ENCODE data around the gene METRNL.
A peak's percentile ranks its signal among the peaks of the same experiment; 100 is the strongest.
"Not testable (repeated sequence)": the region's sequence is repeated elsewhere in the genome, so short reads cannot be mapped to it uniquely, and the experiment has no call there.

The METRNL gene
- long read RNA-seq, donor 1, transcript METRNL-201 (4 exons, 1,605 nt): major isoform, 34 of 37 reads
- long read RNA-seq, donor 1, partial matches to known transcripts: 0 of 37 reads
- long read RNA-seq, donor 1, other reads (novel, unspliced or antisense): 0 of 37 reads
- long read RNA-seq, donor 2, transcript METRNL-201 (4 exons, 1,605 nt): major isoform, 19 of 24 reads
- long read RNA-seq, donor 2, partial matches to known transcripts: 0 of 24 reads
- long read RNA-seq, donor 2, other reads (novel, unspliced or antisense): 0 of 24 reads
- long read RNA-seq, donor 3, transcript METRNL-201 (4 exons, 1,605 nt): major isoform, 9 of 18 reads
- long read RNA-seq, donor 3, partial matches to known transcripts: 7 of 18 reads
- long read RNA-seq, donor 3, other reads (novel, unspliced or antisense): 0 of 18 reads
- long read RNA-seq, donor 4, transcript METRNL-201 (4 exons, 1,605 nt): major isoform, 24 of 27 reads
- long read RNA-seq, donor 4, partial matches to known transcripts: 0 of 27 reads
- long read RNA-seq, donor 4, other reads (novel, unspliced or antisense): 0 of 27 reads
- long read RNA-seq, donor 5, transcript METRNL-201 (4 exons, 1,605 nt): major isoform, 21 of 21 reads
- long read RNA-seq, donor 5, partial matches to known transcripts: 0 of 21 reads
- long read RNA-seq, donor 5, other reads (novel, unspliced or antisense): 0 of 21 reads
- long read RNA-seq, donor 6, transcript METRNL-203 (3 exons, 1,900 nt): minor isoform, 7 of 29 reads
- long read RNA-seq, donor 6, transcript METRNL-201 (4 exons, 1,605 nt): major isoform, 22 of 29 reads
- long read RNA-seq, donor 6, partial matches to known transcripts: 0 of 29 reads
- long read RNA-seq, donor 6, other reads (novel, unspliced or antisense): 0 of 29 reads
- long read RNA-seq, donor 7: 0 reads
- long read RNA-seq, donor 8, transcript METRNL-201 (4 exons, 1,605 nt): major isoform, 25 of 41 reads
- long read RNA-seq, donor 8, transcript METRNL-203 (3 exons, 1,900 nt): minor isoform, 5 of 41 reads
- long read RNA-seq, donor 8, partial matches to known transcripts: 9 of 41 reads
- long read RNA-seq, donor 8, other reads (novel, unspliced or antisense): 0 of 41 reads

DNA sequence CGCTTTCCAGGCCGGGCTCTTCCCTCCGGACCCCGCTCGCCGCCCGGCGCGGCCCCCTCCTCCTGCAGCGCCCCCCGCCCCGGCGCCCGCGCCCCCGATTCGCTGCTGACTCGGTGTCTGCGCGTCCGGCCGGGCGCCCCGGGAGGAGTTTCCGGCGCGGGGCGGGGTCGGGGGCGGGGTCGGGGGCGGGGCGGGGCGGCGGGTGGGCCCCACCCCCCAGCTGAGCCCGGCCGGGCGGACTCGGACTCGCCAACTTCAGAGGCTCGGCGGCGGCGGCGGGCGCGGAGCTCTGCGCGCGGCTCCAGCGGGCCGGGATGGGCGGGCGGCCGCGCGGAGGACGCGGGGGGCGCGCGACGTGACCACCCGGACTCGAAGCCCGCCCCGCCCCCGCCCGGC is at the start of gene METRNL:
Gene METRNL (plus strand): TSS at position 258 of the 396 bp plus-strand sequence. CDS start 207 bp downstream, outside the sequence.
- DNase-seq: no peak

- DNase-seq: no peak
Observed at GRCh38 chr17:83030432-83030831, 49.0 kb upstream of the METRNL start.

- DNase-seq: no peak
Observed at GRCh38 chr17:83031321-83031945, 48.0 kb upstream of the METRNL start.

- not testable (repeated sequence) for DNase-seq
Observed at GRCh38 chr17:83031946-83032451, 47.4 kb upstream of the METRNL start.

DNA sequence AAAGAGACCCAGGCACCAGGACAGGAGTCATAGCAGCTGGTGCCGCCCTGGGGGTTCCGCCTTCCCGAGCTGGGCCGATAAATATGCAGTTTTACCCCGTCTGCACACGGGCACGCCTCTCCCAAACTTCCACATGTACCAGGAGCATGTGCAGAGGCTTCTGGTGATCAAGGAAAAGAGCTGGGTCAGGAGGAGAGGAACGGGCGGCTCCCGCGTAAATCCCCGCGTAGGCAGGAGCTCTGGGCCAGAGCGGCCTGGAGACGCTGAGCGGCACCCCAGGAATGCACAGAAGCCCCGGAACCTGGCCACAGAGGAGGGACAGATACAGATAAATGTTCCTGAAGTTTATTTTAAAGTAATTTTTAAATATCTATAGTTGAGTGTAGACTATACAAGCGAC is 46.6 kb upstream of the METRNL start:
- DNase-seq: no peak

DNA sequence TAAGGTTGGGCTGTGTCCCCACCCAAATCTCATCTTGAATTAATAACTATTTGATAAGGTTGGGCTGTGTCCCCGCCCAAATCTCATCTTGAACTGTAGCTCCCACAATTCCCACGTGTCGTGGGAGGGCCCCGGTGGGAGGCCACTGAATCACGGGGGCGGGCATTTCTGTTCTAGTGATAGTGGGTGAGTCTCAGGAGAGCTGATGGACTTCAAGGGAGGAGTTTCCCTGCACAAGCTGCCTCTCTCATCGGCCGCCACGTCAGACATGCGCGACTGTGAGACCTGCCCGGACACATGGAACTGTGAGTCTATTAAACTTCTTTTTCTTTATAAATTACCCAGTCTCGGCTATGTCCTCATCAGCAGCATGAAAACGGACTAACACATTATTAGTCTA is 44.9 kb upstream of the METRNL start:
- DNase-seq: no peak

DNA sequence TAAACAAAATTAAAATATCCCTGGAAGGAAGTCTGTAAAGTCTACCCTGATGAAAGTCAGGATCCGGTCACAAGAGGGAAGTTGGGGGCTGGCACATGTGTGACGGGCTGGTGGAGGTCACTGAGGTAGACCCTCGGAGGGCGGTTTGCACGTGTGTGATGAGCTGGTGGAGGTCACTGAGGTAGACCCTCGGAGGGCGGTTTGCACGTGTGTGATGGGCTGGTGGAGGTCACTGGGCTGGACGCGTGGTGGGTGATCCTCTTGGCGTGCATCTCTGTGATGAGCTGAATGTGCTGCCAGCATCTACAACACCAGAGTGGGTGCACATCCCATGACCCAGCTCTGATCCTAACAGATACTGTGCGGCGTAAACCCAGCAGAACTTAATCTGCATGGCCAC is 43.7 kb upstream of the METRNL start:
- no peak for DNase-seq

GRCh38 chr17:83036193-83036592 is 43.2 kb upstream of the METRNL start:
- no peak for DNase-seq

DNA sequence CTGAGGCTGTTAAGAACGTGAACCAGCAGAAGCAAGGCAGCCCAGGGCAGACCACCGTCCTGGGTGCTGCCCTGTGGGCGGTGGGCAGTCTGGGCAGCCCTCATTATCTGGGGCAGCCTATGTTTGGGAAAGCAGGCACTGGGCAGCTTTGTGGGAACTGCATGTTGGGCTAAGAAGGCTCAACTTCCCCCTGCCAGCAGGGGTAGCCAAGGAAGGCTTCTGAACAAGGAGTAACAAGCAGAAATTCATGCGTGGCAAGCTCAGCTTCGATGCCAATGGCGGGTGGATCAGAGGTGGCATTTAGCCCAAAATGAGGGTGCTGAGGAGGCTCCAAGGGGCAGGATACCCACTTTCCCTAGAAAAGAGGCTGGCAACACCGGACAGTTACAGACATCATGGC is 42.7 kb upstream of the METRNL start:
- DNase-seq: no peak

GRCh38 chr17:83037084-83037873 is 42.1 kb upstream of the METRNL start:
- no peak for DNase-seq

DNA sequence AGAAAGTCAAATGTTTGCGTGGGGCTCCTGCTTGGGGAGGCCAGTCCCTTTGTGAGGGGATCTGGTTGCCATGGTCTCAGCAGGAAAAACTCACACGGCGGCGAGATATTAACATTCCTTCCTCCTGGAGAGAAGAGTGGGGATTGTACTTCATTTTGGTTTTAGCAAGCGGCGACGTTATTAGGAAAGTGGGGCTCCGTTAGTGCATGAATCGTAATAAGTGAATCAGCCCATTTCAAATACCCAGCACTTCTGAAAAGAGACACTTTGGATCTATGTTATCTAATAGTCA is 41.6 kb upstream of the METRNL start:
- DNase-seq: no peak

DNA sequence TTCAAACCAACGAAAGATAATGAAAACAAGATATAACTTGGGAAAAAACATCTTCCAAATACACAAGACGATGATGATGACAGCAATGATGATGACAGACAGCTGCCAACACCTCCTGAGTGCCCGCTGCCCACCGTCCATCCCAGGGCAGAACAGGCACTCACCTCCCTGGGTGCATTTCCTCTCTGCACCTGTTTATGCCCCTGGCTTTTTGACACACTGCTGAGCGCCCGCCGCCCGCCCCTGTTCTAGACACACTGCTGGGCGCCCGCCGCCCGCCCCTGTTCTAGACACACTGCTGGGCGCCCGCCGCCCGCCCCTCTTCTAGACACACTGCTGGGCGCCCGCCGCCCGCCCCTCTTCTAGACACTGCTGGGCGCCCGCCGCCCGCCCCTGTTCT is 40.4 kb upstream of the METRNL start:
- DNase-seq: not testable (repeated sequence)

- DNase-seq: no peak
Observed at GRCh38 chr17:83041305-83041704, 38.1 kb upstream of the METRNL start.

DNA sequence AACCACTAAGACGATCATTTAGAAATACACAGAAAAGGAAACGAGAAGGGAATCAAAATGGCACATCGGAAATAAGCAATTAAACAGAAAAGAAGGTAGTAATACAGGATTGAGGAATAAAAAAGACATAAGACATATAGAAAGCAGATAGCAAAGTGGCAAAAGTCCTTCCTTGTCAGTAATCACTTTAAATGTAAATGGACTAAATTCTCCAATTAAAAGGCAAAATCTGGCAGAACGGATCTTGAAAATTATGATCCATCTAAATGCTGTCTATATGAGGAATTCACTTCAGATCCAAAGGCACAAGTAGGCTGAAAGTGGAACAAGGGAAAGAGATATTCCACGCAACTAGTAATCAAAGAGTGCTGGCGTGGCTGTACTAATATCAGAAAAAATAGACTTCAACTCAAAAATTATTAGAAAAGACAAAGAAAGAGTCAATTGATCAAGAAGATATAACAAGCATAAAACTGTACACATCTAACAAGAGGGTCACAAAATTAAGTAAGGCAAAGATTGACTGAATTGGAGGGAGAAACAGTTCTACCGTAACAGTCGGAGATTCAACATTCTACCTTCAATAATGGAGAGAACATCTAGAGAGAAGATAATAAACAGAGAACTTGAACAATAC is 36.8 kb upstream of the METRNL start:
- DNase-seq: no peak

DNA sequence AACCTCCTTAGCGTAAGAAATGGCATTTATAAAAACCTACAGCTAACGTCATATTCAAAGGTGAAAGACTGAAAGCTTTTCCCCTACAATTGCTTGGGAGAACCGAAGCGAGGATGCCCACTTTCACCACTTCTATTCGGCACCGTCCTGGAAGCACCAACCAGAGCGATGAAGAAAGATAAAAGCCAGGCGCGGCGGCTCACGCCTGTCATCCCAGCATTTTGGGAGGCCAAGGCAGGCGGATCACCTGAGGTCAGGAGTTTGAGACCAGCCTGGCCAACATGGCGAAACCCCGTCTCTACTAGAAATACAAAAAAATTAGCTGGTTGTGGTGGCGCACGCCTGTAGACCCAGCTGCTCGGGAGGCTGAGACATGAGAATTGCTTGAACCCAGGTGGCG is 34.9 kb upstream of the METRNL start:
- not testable (repeated sequence) for DNase-seq

- no peak for DNase-seq
Observed at GRCh38 chr17:83046448-83047181, 32.8 kb upstream of the METRNL start.

DNA sequence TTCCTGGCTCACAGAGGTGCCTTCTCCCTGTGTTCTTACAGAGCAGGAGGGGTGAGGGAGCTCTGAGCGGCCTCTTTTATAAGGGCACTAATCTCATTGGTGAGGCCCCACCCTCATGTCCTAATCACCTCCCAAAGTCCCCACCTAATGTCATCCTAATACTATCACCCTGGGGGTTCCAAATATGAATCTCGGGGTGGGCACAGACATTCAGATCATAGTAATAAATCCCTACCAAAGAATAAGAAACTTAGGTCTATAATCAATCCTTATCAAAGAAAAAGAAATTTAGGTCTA is 32.3 kb upstream of the METRNL start:
- DNase-seq: no peak

- DNase-seq: not testable (repeated sequence)
Observed at GRCh38 chr17:83047818-83048475, 31.5 kb upstream of the METRNL start.

- peak; percentile 37 for DNase-seq
Observed at GRCh38 chr17:83050651-83051395, 28.6 kb upstream of the METRNL start.
